ENCODE results near the gene SLC16A10. TPM values are rescaled to one million over a fixed set of nuclear protein-coding genes. Genes with fewer than 3 reads are reported as not detected.

SLC16A10 gene
- total and polyA plus RNA-seq, 2 of the 8 experiments (the other 6 are each of a cell fraction or from before 2014, with no cell fraction given) = 18.6 to 23.2 TPM

- no peaks in the 10 kb centered on the region for H4K20me1 ChIP-seq (replicated peaks in 1 of 2; ENCODE audit: control insufficient read depth in 1 of 2, insufficient read depth in 2 of 2, low read length in 2 of 2)
- H3K23ac ChIP-seq (ENCODE audit: insufficient read length) = no peak overlapping the region
- no peak overlapping the region for H3K4ac ChIP-seq (replicated peaks; ENCODE audit: insufficient read length, low read depth, low read length)
- no peak overlapping the region for H2AK5ac ChIP-seq (ENCODE audit: low read depth, low read length)
- H3K4me3 ChIP-seq (ENCODE audit: extremely low read depth in 1 of 4, insufficient read depth in 2 of 4, low read depth in 3 of 4, low read length in 4 of 4) = no peak overlapping the region
- H2BK15ac ChIP-seq (ENCODE audit: low read length) = no peak overlapping the region
- no peak overlapping the region for H2BK20ac ChIP-seq (ENCODE audit: low read length)
- DNase-seq (ENCODE audit: low read depth in 1 of 2, low spot score in 2 of 2) (no peak), FAIRE-seq (no peak)
- no peak overlapping the region for H3K18ac ChIP-seq (ENCODE audit: extremely low read depth, low read length)
- CTCF ChIA-PET (ENCODE audit: partially characterized antibody) = interaction anchor here (0.6 to 1.2 kb wide), 4 partner anchors 9 to 184 kb away, joined by 3 to 7 read pairs (median 4); no protein-coding TSS in a partner anchor
- no peak overlapping the region for H3K14ac ChIP-seq (ENCODE audit: insufficient read length)
- H3K27me3 ChIP-seq (replicated peaks in 1 of 4; ENCODE audit: control insufficient read depth in 3 of 4, extremely low read depth in 1 of 4, insufficient read depth in 3 of 4, low read length in 3 of 4) = no peaks in the 10 kb centered on the region
- H4K8ac ChIP-seq (ENCODE audit: extremely low read depth, insufficient read depth, low read length) = no peak overlapping the region
- no peaks in the 10 kb centered on the region for H3K79me1 ChIP-seq (ENCODE audit: low read depth, low read length)
- no peak overlapping the region for H3K9ac ChIP-seq (replicated peaks in 1 of 4; ENCODE audit: extremely low read depth in 1 of 4, low read depth in 3 of 4, low read length in 3 of 4)
- no peak overlapping the region for H3K56ac ChIP-seq (replicated peaks; ENCODE audit: insufficient read length, low read depth, low read length)
- H4K91ac ChIP-seq (replicated peaks; ENCODE audit: insufficient read length, low read length) = no peak overlapping the region
- no peaks in the 10 kb centered on the region for H3K79me2 ChIP-seq (ENCODE audit: control insufficient read depth in 1 of 2, insufficient read depth in 2 of 2, low read length in 2 of 2)
- no peak overlapping the region for H2AFZ ChIP-seq (ENCODE audit: low read length)
- no peak overlapping the region for H2BK12ac ChIP-seq (ENCODE audit: low read depth, low read length)
- no peaks in the 10 kb centered on the region for H3K9me3 ChIP-seq (ENCODE audit: insufficient read depth in 2 of 2, low read depth in 1 of 2, low read length in 1 of 2)
- 0% methylated on average over 1 of the region's 1 CpG; no CpG with 5 or more reads in 1 of the 2 experiments for WGBS, 2 experiments (ENCODE audit: extremely low coverage in 1 of 2, insufficient coverage in 1 of 2, insufficient read length in 1 of 2, insufficient replicate concordance in 2 of 2, low coverage in 1 of 2, low lambda C conversion rate in 2 of 2, missing lambda C conversion rate in 1 of 2)
- no peaks in the 10 kb centered on the region for H3K36me3 ChIP-seq (ENCODE audit: control insufficient read depth in 2 of 4, insufficient read depth in 4 of 4, low read length in 3 of 4)
- H3K27ac ChIP-seq (ENCODE audit: low read depth, low read length) = no peak overlapping the region
- H3K4me1 ChIP-seq (replicated peaks in 1 of 4; ENCODE audit: control insufficient read depth in 3 of 4, insufficient read depth in 4 of 4, low read length in 3 of 4) = no peaks in the 10 kb centered on the region; a peak in 1 of 7 replicates
- H2BK120ac ChIP-seq (replicated peaks; ENCODE audit: low read depth, low read length) = no peak overlapping the region
- H3K23me2 ChIP-seq (ENCODE audit: low read depth, low read length) = no peaks in the 10 kb centered on the region
- POLR2A ChIA-PET (ENCODE audit: partially characterized antibody) = no interaction called here
- H3K4me2 ChIP-seq (ENCODE audit: insufficient read depth in 1 of 2, low read depth in 2 of 2, low read length in 2 of 2) = no peak overlapping the region
- H4K5ac ChIP-seq (ENCODE audit: insufficient read length, low read depth, low read length) = no peak overlapping the region
- no peak overlapping the region for H2BK5ac ChIP-seq (ENCODE audit: low read depth, low read length)
- TF ChIP-seq CBX5 (IDR thresholded peaks at IDR 0.05; ENCODE audit: low read depth, low read length) = no peak
- TF ChIP-seq PHF8 (conservative IDR thresholded peaks at IDR 0.05; ENCODE audit: low read depth, low read length) = no peak
- no peak for TF ChIP-seq BACH1 (IDR thresholded peaks at IDR 0.05; ENCODE audit: low read length)
- no peak for TF ChIP-seq ASH2L (IDR thresholded peaks at IDR 0.05; ENCODE audit: low read length)
- TF ChIP-seq NANOG (IDR thresholded peaks at IDR 0.05; ENCODE audit: insufficient read depth, low read depth, low read length, poor library complexity, severe bottlenecking) = no peak
- TF ChIP-seq POLR2AphosphoS5 (IDR thresholded peaks at IDR 0.05; ENCODE audit: low read depth, low read length) = no peak
- no peak for TF ChIP-seq HDAC6 (IDR thresholded peaks at IDR 0.05; ENCODE audit: low read depth, low read length)
- TF ChIP-seq GTF2F1 (IDR thresholded peaks at IDR 0.05; ENCODE audit: borderline replicate concordance, low read depth, low read length) = no peak
- no peak for TF ChIP-seq BRCA1 (IDR thresholded peaks at IDR 0.05; ENCODE audit: low read depth, low read length)
- TF ChIP-seq CBX8 (IDR thresholded peaks at IDR 0.05; ENCODE audit: borderline replicate concordance, low read depth, low read length) = no peak
- no peak for TF ChIP-seq SRF (IDR thresholded peaks at IDR 0.05; ENCODE audit: low read depth, low read length)
- TF ChIP-seq SUZ12 (IDR thresholded peaks at IDR 0.05; ENCODE audit: low read length) = no peak
- TF ChIP-seq CTBP2 (IDR thresholded peaks at IDR 0.05; ENCODE audit: borderline replicate concordance, insufficient read depth, insufficient read length, low read length) = no peak
- no peak for TF ChIP-seq FOSL1 (IDR thresholded peaks at IDR 0.05; ENCODE audit: insufficient read depth, low read depth, low read length)
- TF ChIP-seq TCF12 (IDR thresholded peaks at IDR 0.05; ENCODE audit: low read depth, low read length) = no peak
- TF ChIP-seq RBBP5 (IDR thresholded peaks at IDR 0.05; ENCODE audit: borderline replicate concordance, low read depth, low read length) = no peak
Measured at GRCh38 chr6:111222341-111222740, 135.0 kb downstream of the SLC16A10 start.
